Prostate gland (tissue), 2 donors: Measurements from ENCODE around the gene CAPRIN1.
A peak's percentile ranks its signal among the peaks of the same experiment; 100 is the strongest.

Source experiments
- CTCF ChIP-seq, 4 experiments: fragments of 200-600 bp in 2 of 4; fragments of 450-650 bp in 2 of 4; sonication (generic) in 2 of 4; IDR thresholded peaks; 1 replicate in 3 of 4; 2 replicates in 1 of 4; pipeline ENCODE4 v1.5.1; 2016 to 2019; ENCODE audit warnings: antibody characterized with exemption in 4 of 4, mild to moderate bottlenecking in 2 of 4, moderate library complexity in 2 of 4
- POLR2A ChIP-seq: fragments of 450-650 bp; IDR thresholded peaks from one replicate; pipeline ENCODE4 v1.6.1; 2016; ENCODE audit warnings: antibody characterized with exemption, mild to moderate bottlenecking
- POLR2AphosphoS5 ChIP-seq: sonication (generic); formaldehyde crosslinking; IDR thresholded peaks from one replicate; pipeline ENCODE4 v1.6.1; 2017; ENCODE audit warnings: antibody characterized with exemption

- TF ChIP-seq POLR2A (peak; percentile 72), CTCF (IDR thresholded peaks at IDR 0.05) (peak in 1 of 4 experiments; percentile 19), POLR2AphosphoS5 (peak; percentile 99)
These were observed 53.8 kb downstream of the CAPRIN1 start, which contains the start of gene NAT10 for GRCh38 chr11:34105079-34105956.
